SK-N-SH treated with all-trans-retinoic acid at 6 μM for 48 hours (cell line): Measurements from ENCODE around the gene GJA5.

Experiments
- BACH2 ChIP-seq: fragments of 250-450 bp; sonication (Bioruptor Pico); IDR thresholded peaks from 2 replicates; pipeline ENCODE4 v1.9.0; 2021; ENCODE audit warnings: mild to moderate bottlenecking, borderline replicate concordance
- GLIS3 ChIP-seq: fragments of 250-450 bp; sonication (Bioruptor Pico); IDR thresholded peaks from 2 replicates; pipeline ENCODE4 v1.5.0; 2020; ENCODE audit warnings: mild to moderate bottlenecking, moderate library complexity
- OSR1 ChIP-seq: fragments of 250-450 bp; sonication (Bioruptor Pico); IDR thresholded peaks from 2 replicates; pipeline ENCODE4 v1.8.0; 2022; ENCODE audit warnings: moderate library complexity, mild to moderate bottlenecking, inconsistent platforms
- PATZ1 ChIP-seq: fragments of 250-450 bp; sonication (Bioruptor Pico); IDR thresholded peaks from 2 replicates; pipeline ENCODE4 v1.8.0; 2020; ENCODE audit warnings: mild to moderate bottlenecking, moderate library complexity, borderline replicate concordance
- POU6F1 ChIP-seq: fragments of 250-450 bp; sonication (Bioruptor Pico); IDR thresholded peaks from 2 replicates; pipeline ENCODE4 v1.8.0; 2021; ENCODE audit warnings: low read depth, mild to moderate bottlenecking, moderate library complexity, borderline replicate concordance
- TCF4 ChIP-seq: fragments of 250-450 bp; sonication (Bioruptor Pico); IDR thresholded peaks from 2 replicates; pipeline ENCODE4 v1.8.0; 2021; ENCODE audit warnings: mild to moderate bottlenecking, moderate library complexity, borderline replicate concordance
- TSHZ2 ChIP-seq: fragments of 250-450 bp; sonication (Bioruptor Pico); IDR thresholded peaks from 2 replicates; pipeline ENCODE4 v1.5.0; 2020; ENCODE audit warnings: mild to moderate bottlenecking, moderate library complexity
- ZC3H10 ChIP-seq: fragments of 250-450 bp; sonication (Bioruptor Pico); IDR thresholded peaks from 2 replicates; pipeline ENCODE4 v1.5.1; 2021; ENCODE audit warnings: mild to moderate bottlenecking, moderate library complexity
- ZFP30 ChIP-seq: fragments of 450-650 bp; formaldehyde crosslinking; IDR thresholded peaks from 2 replicates; pipeline ENCODE4 v1.5.0; 2022; ENCODE audit warnings: mild to moderate bottlenecking, moderate library complexity
- TF ChIP-seq, protein P1 (sequence below): fragments of 250-450 bp; sonication (Bioruptor Pico); IDR thresholded peaks from 2 replicates; pipeline ENCODE4 v1.5.1; 2021; ENCODE audit warnings: mild to moderate bottlenecking, moderate library complexity
- TF ChIP-seq, protein P2 (sequence below): fragments of 250-450 bp; sonication (Bioruptor Pico); IDR thresholded peaks from 2 replicates; pipeline ENCODE4 v1.5.1; 2020; ENCODE audit warnings: low read depth, mild to moderate bottlenecking, moderate library complexity

DNA sequence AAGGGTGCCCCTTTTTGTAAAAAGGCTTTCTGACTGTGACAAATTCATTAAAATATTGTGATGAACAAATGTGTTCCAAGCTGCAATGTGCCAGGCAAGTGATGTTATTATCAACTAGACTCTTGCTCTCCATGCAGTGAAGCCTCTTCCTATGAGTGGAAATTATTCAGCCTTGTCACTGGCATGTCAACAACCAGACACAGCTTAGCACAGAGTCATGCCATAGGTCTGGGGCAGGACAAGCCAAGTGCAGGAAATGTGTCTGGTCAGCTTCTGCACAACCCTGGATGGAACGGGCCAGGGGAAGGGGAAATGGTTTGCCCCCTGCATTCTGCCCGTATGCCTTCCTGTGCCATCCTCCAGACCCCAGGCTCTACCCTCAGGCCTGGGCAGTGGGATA lies 27.4 kb upstream of the GJA5 start:
- TF ChIP-seq TSHZ2 (CRISPR knock-in tag) (no peak), PATZ1 (CRISPR knock-in tag) (no peak), OSR1 (CRISPR knock-in tag) (no peak), ZFP30 (no peak), BACH2 (CRISPR knock-in tag) (no peak), TCF4 (CRISPR knock-in tag) (no peak), POU6F1 (CRISPR knock-in tag) (no peak), ZC3H10 (CRISPR knock-in tag) (no peak), GLIS3 (no peak)
- TF ChIP-seq, protein P1, sequence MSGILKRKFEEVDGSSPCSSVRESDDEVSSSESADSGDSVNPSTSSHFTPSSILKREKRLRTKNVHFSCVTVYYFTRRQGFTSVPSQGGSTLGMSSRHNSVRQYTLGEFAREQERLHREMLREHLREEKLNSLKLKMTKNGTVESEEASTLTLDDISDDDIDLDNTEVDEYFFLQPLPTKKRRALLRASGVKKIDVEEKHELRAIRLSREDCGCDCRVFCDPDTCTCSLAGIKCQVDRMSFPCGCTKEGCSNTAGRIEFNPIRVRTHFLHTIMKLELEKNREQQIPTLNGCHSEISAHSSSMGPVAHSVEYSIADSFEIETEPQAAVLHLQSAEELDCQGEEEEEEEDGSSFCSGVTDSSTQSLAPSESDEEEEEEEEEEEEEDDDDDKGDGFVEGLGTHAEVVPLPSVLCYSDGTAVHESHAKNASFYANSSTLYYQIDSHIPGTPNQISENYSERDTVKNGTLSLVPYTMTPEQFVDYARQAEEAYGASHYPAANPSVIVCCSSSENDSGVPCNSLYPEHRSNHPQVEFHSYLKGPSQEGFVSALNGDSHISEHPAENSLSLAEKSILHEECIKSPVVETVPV (CRISPR knock-in tag) = no peak
- TF ChIP-seq, protein P2, sequence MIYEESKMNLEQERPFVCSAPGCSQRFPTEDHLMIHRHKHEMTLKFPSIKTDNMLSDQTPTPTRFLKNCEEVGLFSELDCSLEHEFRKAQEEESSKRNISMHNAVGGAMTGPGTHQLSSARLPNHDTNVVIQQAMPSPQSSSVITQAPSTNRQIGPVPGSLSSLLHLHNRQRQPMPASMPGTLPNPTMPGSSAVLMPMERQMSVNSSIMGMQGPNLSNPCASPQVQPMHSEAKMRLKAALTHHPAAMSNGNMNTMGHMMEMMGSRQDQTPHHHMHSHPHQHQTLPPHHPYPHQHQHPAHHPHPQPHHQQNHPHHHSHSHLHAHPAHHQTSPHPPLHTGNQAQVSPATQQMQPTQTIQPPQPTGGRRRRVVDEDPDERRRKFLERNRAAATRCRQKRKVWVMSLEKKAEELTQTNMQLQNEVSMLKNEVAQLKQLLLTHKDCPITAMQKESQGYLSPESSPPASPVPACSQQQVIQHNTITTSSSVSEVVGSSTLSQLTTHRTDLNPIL (CRISPR knock-in tag) = no peak
